WTC11 (cell line): ENCODE results near the gene LAMTOR2. TPM values are rescaled to one million over a fixed set of nuclear protein-coding genes. Genes with fewer than 3 reads are reported as not detected.

Experiments
- ATAC-seq: fragments of 200-7000 bp; cut with Tn5 transposase; 2 replicates; pipeline ENCODE4 v1.10.0; 2021; ENCODE audit warnings: mild to moderate bottlenecking, moderate library complexity
- CTCF ChIA-PET: fragments of 300-600 bp; sonication (Branson Sonifier 250); formaldehyde crosslinking; loops from one replicate; lab custom pipeline; 2021; ENCODE audit warnings: antibody characterized with exemption; lab: Charles Lee
- POLR2A ChIA-PET: fragments of 350-600 bp; sonication (Branson Sonifier 250); formaldehyde crosslinking; loops from one replicate; lab custom pipeline; 2021; ENCODE audit warnings: antibody characterized with exemption; lab: Charles Lee
- DNase-seq: peaks from one replicate; pipeline ENCODE4 v3.0.0; 2021; ENCODE audit warnings: low spot score
- H3K27ac Mint-ChIP-seq: 2 replicates; pipeline ENCODE4 v1.8.0; 2021; ENCODE audit warnings: mixed read lengths
- H3K27me3 Mint-ChIP-seq: 2 replicates; pipeline ENCODE4 v1.8.0; 2021; ENCODE audit warnings: low read depth, mild to moderate bottlenecking, moderate library complexity, mixed read lengths
- H3K36me3 Mint-ChIP-seq: 2 replicates; pipeline ENCODE4 v1.8.0; 2021; ENCODE audit warnings: mixed read lengths
- H3K4me1 Mint-ChIP-seq: 2 replicates; pipeline ENCODE4 v1.8.0; 2022; ENCODE audit warnings: mixed read lengths
- H3K4me3 Mint-ChIP-seq: 2 replicates; pipeline ENCODE4 v1.8.0; 2021; ENCODE audit warnings: mild to moderate bottlenecking, moderate library complexity, mixed read lengths
- H3K9me3 Mint-ChIP-seq: 2 replicates; pipeline ENCODE4 v1.8.0; 2021; ENCODE audit warnings: mixed read lengths
- CDX4 ChIP-seq: fragments of 250-450 bp; sonication (Bioruptor Pico); IDR thresholded peaks from 2 replicates; pipeline ENCODE4 v1.9.0; 2021; ENCODE audit warnings: moderate library complexity, mild to moderate bottlenecking, inconsistent platforms, borderline replicate concordance
- CTCF ChIP-seq: fragments of 200-600 bp; IDR thresholded peaks from 2 replicates; pipeline ENCODE4 v1.8.0; 2022; ENCODE audit warnings: antibody characterized with exemption
- ELF4 ChIP-seq: sonication (generic); formaldehyde crosslinking; IDR thresholded peaks from 2 replicates; pipeline ENCODE4 v1.8.1; 2022; ENCODE audit warnings: low read depth, mild to moderate bottlenecking, moderate library complexity, missing genetic modification reagents
- ESRRA ChIP-seq: sonication (generic); formaldehyde crosslinking; IDR thresholded peaks from 2 replicates; pipeline ENCODE4 v1.8.1; 2022; ENCODE audit warnings: mild to moderate bottlenecking, missing genetic modification reagents, borderline replicate concordance
- HMGXB4 ChIP-seq: sonication (generic); formaldehyde crosslinking; IDR thresholded peaks from 2 replicates; pipeline ENCODE4 v1.8.1; 2023; ENCODE audit warnings: mild to moderate bottlenecking, moderate library complexity, missing genetic modification reagents
- MLX ChIP-seq: sonication (generic); formaldehyde crosslinking; IDR thresholded peaks from 2 replicates; pipeline ENCODE4 v1.8.1; 2023; ENCODE audit warnings: mild to moderate bottlenecking, missing genetic modification reagents, moderate library complexity
- NFATC4 ChIP-seq: fragments of 250-450 bp; sonication (Bioruptor Pico); IDR thresholded peaks from 2 replicates; pipeline ENCODE4 v1.9.0; 2021; ENCODE audit warnings: mild to moderate bottlenecking
- NFYB ChIP-seq: sonication (generic); formaldehyde crosslinking; conservative IDR thresholded peaks from 2 replicates; pipeline ENCODE4 v1.8.0; 2022; ENCODE audit warnings: low read depth, missing genetic modification reagents
- USF2 ChIP-seq: sonication (generic); formaldehyde crosslinking; IDR thresholded peaks from 2 replicates; pipeline ENCODE4 v1.8.1; 2023; ENCODE audit warnings: mild to moderate bottlenecking, missing genetic modification reagents, moderate library complexity
- ZMAT4 ChIP-seq: fragments of 250-450 bp; sonication (Bioruptor Pico); IDR thresholded peaks from 2 replicates; pipeline ENCODE4 v1.9.0; 2021; ENCODE audit warnings: mild to moderate bottlenecking
- ZNF263 ChIP-seq: sonication (generic); formaldehyde crosslinking; IDR thresholded peaks from 2 replicates; pipeline ENCODE4 v1.8.1; 2022; ENCODE audit warnings: low read depth, mild to moderate bottlenecking, moderate library complexity, missing genetic modification reagents
- ZNF317 ChIP-seq: sonication (generic); formaldehyde crosslinking; IDR thresholded peaks from 2 replicates; pipeline ENCODE4 v1.8.1; 2023; ENCODE audit warnings: low read depth, mild to moderate bottlenecking, moderate library complexity, missing genetic modification reagents, borderline replicate concordance
- ZNF512 ChIP-seq: sonication (generic); formaldehyde crosslinking; IDR thresholded peaks from 2 replicates; pipeline ENCODE4 v1.8.1; 2022; ENCODE audit warnings: missing genetic modification reagents, borderline replicate concordance
- total RNA-seq: library from RNA; stranded (reverse); gene quantifications from 3 replicates; pipeline ENCODE4 v1.2.3, GENCODE V29; 2021

LAMTOR2 gene
- total RNA-seq, 1 experiment from 2014 or later, result 62.4 TPM

GRCh38 chr1:156091610-156092009 lies 37.0 kb downstream of the LAMTOR2 start:
- ChIA-PET POLR2A (interaction anchor here (0.9 kb wide), 1 partner anchor 15 kb away, joined by 5 read pairs; no protein-coding TSS in a partner anchor), CTCF (interaction anchor here (1.0 to 29.6 kb wide), 8 partner anchors 9 to 153 kb away, joined by 3 to 1176 read pairs (median 6); partner anchors contain the start of genes LMNA, MEX3A and RAB25)
- Mint-ChIP-seq H3K4me1 (peaks cover 24% of the 10 kb centered on the region), H3K36me3 (peaks cover 8% of the 10 kb centered on the region), H3K9me3 (no peaks in the 10 kb centered on the region), H3K27me3 (no peaks in the 10 kb centered on the region), H3K4me3 (no peak overlapping the region), H3K27ac (no peak overlapping the region; the same call in 1 of the 2 replicates)
- no peak for TF ChIP-seq ZNF263
- TF ChIP-seq ELF4 (CRISPR knock-in tag), result no peak
- no peak for TF ChIP-seq NFYB
- TF ChIP-seq CDX4 (CRISPR knock-in tag), result no peak
- no peak for TF ChIP-seq ESRRA (CRISPR knock-in tag)
- no peak for DNase-seq
- ATAC-seq, result no peak

- no peak for TF ChIP-seq NFYB
- no peak for TF ChIP-seq USF2 (CRISPR knock-in tag)
- TF ChIP-seq ZNF512 (CRISPR knock-in tag), result no peak
- TF ChIP-seq ZNF317 (CRISPR knock-in tag), result no peak
- TF ChIP-seq CTCF, result no peak
- no peak for TF ChIP-seq ZMAT4
- TF ChIP-seq, all 79 proteins: peak for 0
- ChIA-PET CTCF (interaction anchor here (0.8 to 29.6 kb wide), 19 partner anchors 8 to 187 kb away, joined by 3 to 1176 read pairs (median 5); partner anchors contain the start of genes ARHGEF2, LMNA, MEX3A and PAQR6), POLR2A (interaction anchor here (0.7 to 1.2 kb wide), 3 partner anchors 9 to 41 kb away, joined by 3 to 5 read pairs (median 3); no protein-coding TSS in a partner anchor)
- H3K36me3 Mint-ChIP-seq, result peaks cover 8% of the 10 kb centered on the region
- H3K4me3 Mint-ChIP-seq, result no peak overlapping the region
- no peaks in the 10 kb centered on the region for H3K9me3 Mint-ChIP-seq
- H3K4me1 Mint-ChIP-seq, result peaks cover 18% of the 10 kb centered on the region
- peak; percentile 57 for ATAC-seq
- no peak for DNase-seq
- peak overlapping the region; percentile 32 for H3K27ac Mint-ChIP-seq
- H3K27me3 Mint-ChIP-seq, result no peaks in the 10 kb centered on the region
Measured at GRCh38 chr1:156095906-156096508, 41.4 kb downstream of the LAMTOR2 start.

- no peak overlapping the region for H3K27ac Mint-ChIP-seq
- no peaks in the 10 kb centered on the region for H3K27me3 Mint-ChIP-seq
- CTCF ChIA-PET, result interaction anchor here (0.5 to 29.6 kb wide), 28 partner anchors 8 to 186 kb away, joined by 3 to 1176 read pairs (median 4); partner anchors contain the start of genes ARHGEF2, LMNA, MEX3A and PAQR6
- POLR2A ChIA-PET, result interaction anchor here (0.7 to 1.2 kb wide), 4 partner anchors 8 to 33 kb away, joined by 3 to 6 read pairs (median 4); no protein-coding TSS in a partner anchor
- DNase-seq (peak; percentile 92), ATAC-seq (peak; percentile 94)
- peaks cover 8% of the 10 kb centered on the region for H3K36me3 Mint-ChIP-seq
- H3K4me1 Mint-ChIP-seq, result peaks cover 20% of the 10 kb centered on the region
- TF ChIP-seq MLX (CRISPR knock-in tag), result peak; percentile 36; the same call in 1 of the 2 replicates
- TF ChIP-seq HMGXB4 (CRISPR knock-in tag), result 0 out of 2 replicates have a peak, but pooled peaks have one; percentile 38
- TF ChIP-seq CTCF, result peak; percentile 90
- no peak for TF ChIP-seq NFATC4 (CRISPR knock-in tag)
- H3K9me3 Mint-ChIP-seq, result no peaks in the 10 kb centered on the region
- H3K4me3 Mint-ChIP-seq, result no peak overlapping the region
Measured at GRCh38 chr1:156096640-156097391, 42.2 kb downstream of the LAMTOR2 start.
